Pancreas (tissue), 10 donors: Measurements from ENCODE around the gene AWAT2. TPM values are rescaled to one million over a fixed set of nuclear protein-coding genes. Genes with fewer than 3 reads are reported as not detected.

ENCODE experiments used
- ATAC-seq, 4 donors: fragments of 200-7000 bp; cut with Tn5 transposase; one replicate each; pipeline versions ENCODE4 v1.8.0 to v1.9.1; 2020; ENCODE audit warnings: mild to moderate bottlenecking in 4 of 4, moderate library complexity in 4 of 4
- DNase-seq, 6 donors: peaks; one replicate each; pipeline ENCODE4 v3.0.0-alpha.2; 2020
- FAIRE-seq: peaks from 2 replicates; lab custom pipeline; 2012; peaks lifted over from hg19 to GRCh38; lab: Jason Lieb, UNC
- H3K27ac ChIP-seq, 4 donors: fragments of 200-600 bp; sonication (generic); 1 replicate in 3 of 4; 2 replicates in 1 of 4; pipeline versions ENCODE4 v1.5.0 to v1.8.0; 2020
- H3K27me3 ChIP-seq, 4 donors: fragments of 200-600 bp; one replicate each; pipeline ENCODE4 v1.8.0; 2021
- H3K36me3 ChIP-seq, 3 donors: fragments of 200-600 bp; sonication (generic) in 1 of 3; one replicate each; pipeline versions ENCODE4 v1.5.0 to v1.8.0; 2020 to 2021
- H3K4me1 ChIP-seq, 3 donors: fragments of 200-600 bp; one replicate each; pipeline ENCODE4 v1.8.0; 2021
- H3K4me3 ChIP-seq, 4 donors: fragments of 200-600 bp; sonication (generic) in 2 of 4; one replicate each; pipeline versions ENCODE4 v1.5.0 to v1.8.0; 2020 to 2021
- H3K9me3 ChIP-seq, 4 donors: fragments of 200-600 bp; one replicate each; pipeline ENCODE4 v1.8.0; 2021
- CTCF ChIP-seq, 4 donors: fragments of 200-600 bp; sonication (generic) in 3 of 4; IDR thresholded peaks; one replicate each; pipeline versions ENCODE4 v1.5.0 to v1.8.0; 2021; ENCODE audit warnings: antibody characterized with exemption in 4 of 4
- WGBS, 2 donors: extraction: QIAGEN DNeasy Blood & Tissue Kit; methylation state at CpG; one replicate each; pipeline ENCODE4 v1.1.7; 2013; 5-methylcytosine and 5-hydroxymethylcytosine counted together
- intact Hi-C, 3 donors: fragments of 100-400 bp; cut with DNase I; formaldehyde crosslinking; loops; one replicate each; pipeline versions ENCODE4 v1.11.1 to v1.14.2; 2022
- microRNA-seq, 2 donors: library from miRNA; unstranded; fragments of <30 nt; microRNA quantifications; one replicate each; pipeline versions ENCODE4 to v1.1.0, GENCODE V29; 2019 to 2020
- polyA plus RNA-seq, 2 donors: library from polyadenylated mRNA; stranded (reverse); fragments of 200-250 nt; gene quantifications; one replicate each; pipeline ENCODE4 v1.2.3, GENCODE V29; 2013
- total RNA-seq, 6 donors: library from RNA; stranded (reverse); fragmentation: NEBNext Ultra II Directional in 4 of 6; extraction: Animal tissue kit (Norgen Biotek cat#: 25700) in 4 of 6; gene quantifications; one replicate each; pipeline versions ENCODE4 v1.2.1 to v1.2.4, GENCODE V29; 2021 to 2023
- donor health status: healthy with polysubstance abuse.
- donor health status: DM: no; HTN: no; CAD: no; lungs with moderate emphysema.
- donor health status: DM: no; HTN: no; CAD: no.
- donor health status: control.
- donor health status: control.
- donor health status: Bipolar disorder and iron deficiency.
- donor health status: DM: yes; HTN: yes; CAD: no.
- donor health status: DM: no; HTN: no; CAD: no.
- donor health status: DM: no; HTN: no; CAD: no.
- donor health status: DM: yes; HTN: yes; CAD: no.

AWAT2 gene
- total and polyA plus RNA-seq, 8 donors, result not detected

- TF ChIP-seq CTCF (IDR thresholded peaks at IDR 0.05), result no peak
- no peak for ATAC-seq
- Histone ChIP-seq H3K27me3 (no peaks in the 10 kb centered on the region), H3K4me3 (no peak overlapping the region), H3K36me3 (no peaks in the 10 kb centered on the region), H3K9me3 (no peaks in the 10 kb centered on the region), H3K27ac (no peak overlapping the region), H3K4me1 (no peaks in the 10 kb centered on the region)
- intact Hi-C loops, result no loop called here
- FAIRE-seq, result no peak
- DNase-seq, result no peak
Measured at GRCh38 chrX:69996113-69996468, 53.6 kb downstream of the AWAT2 start.

- no peaks in the 10 kb centered on the region for H3K27me3 ChIP-seq
- intact Hi-C loops, result no loop called here
- no peaks in the 10 kb centered on the region for H3K36me3 ChIP-seq
- H3K9me3 ChIP-seq, result no peaks in the 10 kb centered on the region
- 59 to 93% methylated on average over 2 of the region's 2 CpGs for WGBS, 2 donors
- DNase-seq, result no peak
- ATAC-seq, result no peak
- H3K27ac ChIP-seq, result no peak overlapping the region
- H3K4me1 ChIP-seq, result no peaks in the 10 kb centered on the region
- TF ChIP-seq CTCF (IDR thresholded peaks at IDR 0.05), result no peak
- H3K4me3 ChIP-seq, result no peak overlapping the region
- FAIRE-seq, result no peak
Measured at GRCh38 chrX:69995362-69996112, 54.2 kb downstream of the AWAT2 start.

GRCh38 chrX:69993494-69993893 lies 56.2 kb downstream of the AWAT2 start:
- intact Hi-C loops, result no loop called here
- H3K4me3 ChIP-seq, result no peak overlapping the region
- H3K27ac ChIP-seq, result no peak overlapping the region
- no peaks in the 10 kb centered on the region for H3K27me3 ChIP-seq
- no peaks in the 10 kb centered on the region for H3K36me3 ChIP-seq
- no peak for DNase-seq
- TF ChIP-seq CTCF (IDR thresholded peaks at IDR 0.05), result no peak
- no peaks in the 10 kb centered on the region for H3K9me3 ChIP-seq
- no peak for FAIRE-seq
- no peaks in the 10 kb centered on the region for H3K4me1 ChIP-seq
- ATAC-seq, result no peak

- Histone ChIP-seq H3K4me3 (no peak overlapping the region), H3K36me3 (no peaks in the 10 kb centered on the region), H3K27me3 (no peaks in the 10 kb centered on the region), H3K27ac (no peak overlapping the region), H3K9me3 (no peaks in the 10 kb centered on the region), H3K4me1 (no peaks in the 10 kb centered on the region)
- no peak for TF ChIP-seq CTCF (IDR thresholded peaks at IDR 0.05)
- peak in 2 of 4 donors; percentile 62 to 73 for ATAC-seq
- 70 to 90% methylated on average over 3 of the region's 3 CpGs for WGBS, 2 donors
- no peak for FAIRE-seq
- intact Hi-C loops, result no loop called here
- DNase-seq, result no peak
Measured at GRCh38 chrX:69991685-69992084, 58.1 kb downstream of the AWAT2 start.

Small RNAs within 50 kb of the gene (microRNA-seq; reads per million reads assigned to microRNA genes)
- 2.3 to 2.4 reads per million in 2 donors for gene MIR676

Other genes with a start within 250 kb of the AWAT2 start
- gene OTUD6A, start 12.5 kb upstream of the AWAT2 start, total RNA-seq, result not detected
- gene OTUD6A, start 12.5 kb upstream of the AWAT2 start, polyA plus RNA-seq, result not detected
- 10 to 100 TPM; 42.5 to 68.8 (median 52.1) TPM for gene IGBP1, start 83.5 kb upstream of the AWAT2 start, total RNA-seq
- gene IGBP1, start 83.5 kb upstream of the AWAT2 start, polyA plus RNA-seq, result 10 to 100 TPM; 44.8 to 45.8 TPM
- gene DGAT2L6, start 127.5 kb upstream of the AWAT2 start, total RNA-seq, result not detected
- not detected for gene DGAT2L6, start 127.5 kb upstream of the AWAT2 start, polyA plus RNA-seq
- gene AWAT1, start 184.7 kb upstream of the AWAT2 start, total RNA-seq, result not detected
- gene AWAT1, start 184.7 kb upstream of the AWAT2 start, polyA plus RNA-seq, result not detected
- gene P2RY4, start 210.3 kb upstream of the AWAT2 start, total RNA-seq, result under 1 TPM in 2 of 6 donors, not detected in 4; 0.20 to 0.32 TPM
- under 1 TPM; 0.09 to 0.11 TPM for gene P2RY4, start 210.3 kb upstream of the AWAT2 start, polyA plus RNA-seq
- gene ARR3, start 218.4 kb upstream of the AWAT2 start, total RNA-seq, result not detected
- not detected for gene ARR3, start 218.4 kb upstream of the AWAT2 start, polyA plus RNA-seq
- not detected for gene RAB41, start 232.2 kb upstream of the AWAT2 start, total RNA-seq
- not detected for gene RAB41, start 232.2 kb upstream of the AWAT2 start, polyA plus RNA-seq
- gene PDZD11, start 240.0 kb upstream of the AWAT2 start, total RNA-seq, result 10 to 100 TPM in 4 of 6 donors, 1 to 10 TPM in 2; 7.4 to 18.3 (median 12.4) TPM
- gene PDZD11, start 240.0 kb upstream of the AWAT2 start, polyA plus RNA-seq, result 10 to 100 TPM; 28.7 to 30.9 TPM
- gene KIF4A, start 240.2 kb upstream of the AWAT2 start, total RNA-seq, result under 1 TPM in 5 of 6 donors, not detected in 1; 0.09 to 0.72 (median 0.29) TPM
- gene KIF4A, start 240.2 kb upstream of the AWAT2 start, polyA plus RNA-seq, result under 1 TPM; 0.04 to 0.09 TPM